ENCODE measurements around the gene RTKN2.

- TF ChIP-seq YY1 (IDR thresholded peaks at IDR 0.05; ENCODE audit: insufficient read depth, insufficient read length) = no peak
- no peak for TF ChIP-seq ZNF274 (IDR thresholded peaks at IDR 0.05; ENCODE audit: low read depth, low read length)
Observed at GRCh38 chr10:62175251-62175650, 93.4 kb downstream of the RTKN2 start.
